Ovary (tissue), 9 donors: ENCODE data around the gene KCNQ5. TPM values are rescaled to one million over a fixed set of nuclear protein-coding genes. Genes with fewer than 3 reads are reported as not detected.

Source experiments
- DNase-seq, 5 donors: peaks; one replicate each; pipeline ENCODE4 v3.0.0-alpha.2; 2019 to 2020
- H3K27ac ChIP-seq, 2 donors: fragments of 200-600 bp; one replicate each; pipeline versions ENCODE4 v1.5.1 to v1.8.0; 2019 to 2022
- H3K27me3 ChIP-seq: fragments of 200-600 bp; one replicate; pipeline ENCODE4 v1.8.0; 2022
- H3K36me3 ChIP-seq: fragments of 200-600 bp; sonication (generic); one replicate; pipeline ENCODE4 v1.5.1; 2019
- H3K4me1 ChIP-seq: one replicate; pipeline ENCODE4 v1.8.1; 2013; ENCODE audit warnings: mild to moderate bottlenecking, moderate library complexity; ENCODE audit not compliant: insufficient read depth
- H3K4me3 ChIP-seq: fragments of 200-600 bp; sonication (generic); one replicate; pipeline ENCODE4 v1.5.1; 2017
- H3K9me3 ChIP-seq, 2 donors: fragments of 200-600 bp in 1 of 2; sonication (generic) in 1 of 2; one replicate each; pipeline versions ENCODE4 v1.5.1 to v1.8.1; 2013 to 2019; ENCODE audit warnings: mild to moderate bottlenecking in 1 of 2, moderate library complexity in 1 of 2
- EP300 ChIP-seq: sonication (generic); formaldehyde crosslinking; IDR thresholded peaks from one replicate; pipeline ENCODE4 v1.6.1; 2017; ENCODE audit warnings: antibody characterized with exemption
- POLR2A ChIP-seq: fragments of 450-650 bp; IDR thresholded peaks from one replicate; pipeline ENCODE4 v1.6.1; 2017; ENCODE audit warnings: antibody characterized with exemption, mild to moderate bottlenecking, moderate library complexity
- WGBS, 3 donors: extraction: QIAGEN DNeasy Blood & Tissue Kit in 1 of 3; methylation state at CpG; one replicate each; pipeline versions ENCODE4 v1.1.5 to v1.1.7; 2013 to 2017; 5-methylcytosine and 5-hydroxymethylcytosine counted together
- intact Hi-C, 4 donors: fragments of 100-400 bp; cut with DNase I; formaldehyde crosslinking; loops; one replicate each; pipeline versions ENCODE4 v1.11.0 to v1.15.1; 2022 to 2023
- polyA plus RNA-seq, 2 donors: library from polyadenylated mRNA; stranded (reverse); fragments of 200-250 nt in 1 of 2; fragments of 350-450 nt in 1 of 2; fragmentation: Illumina TruSeq in 1 of 2; extraction: RNeasy Lipid Tissue Mini Kit (QIAGEN cat#74804) in 1 of 2; gene quantifications; one replicate each; pipeline ENCODE4 v1.2.3, GENCODE V29; 2013 to 2014
- total RNA-seq, 7 donors: library from RNA; depleted of rRNA in 2 of 7; stranded (reverse); fragments of >200 nt in 2 of 7; fragmentation: NEBNext Ultra II Directional in 3 of 7; extraction: Animal tissue kit (Norgen Biotek cat#: 25700) in 3 of 7; gene quantifications; one replicate each; pipeline versions ENCODE4 v1.1.0 to v1.2.4, GENCODE V29; 2016 to 2023
- TF ChIP-seq, protein P1 (sequence below), 3 donors: fragments of 450-650 bp in 2 of 3; fragments of 200-600 bp in 1 of 3; IDR thresholded peaks; one replicate each; pipeline versions ENCODE4 v1.5.1 to v1.8.0; 2016 to 2022; ENCODE audit warnings: antibody characterized with exemption in 3 of 3, mild to moderate bottlenecking in 1 of 3
- donor health status: DM: no; HTN: no; CAD: no; lungs with moderate emphysema.
- donor health status: DM: no; HTN: no; CAD: no.
- donor health status: Bipolar disorder and iron deficiency.
- donor health status: DM: yes; HTN: yes; CAD: no.
- donor health status: DM: no; HTN: no; CAD: no.
- donor health status: DM: yes; HTN: yes; CAD: no.

The KCNQ5 gene
- total and polyA plus RNA-seq, 9 donors, result 0.02 to 0.80 (median 0.15) TPM; not detected in 2

DNA sequence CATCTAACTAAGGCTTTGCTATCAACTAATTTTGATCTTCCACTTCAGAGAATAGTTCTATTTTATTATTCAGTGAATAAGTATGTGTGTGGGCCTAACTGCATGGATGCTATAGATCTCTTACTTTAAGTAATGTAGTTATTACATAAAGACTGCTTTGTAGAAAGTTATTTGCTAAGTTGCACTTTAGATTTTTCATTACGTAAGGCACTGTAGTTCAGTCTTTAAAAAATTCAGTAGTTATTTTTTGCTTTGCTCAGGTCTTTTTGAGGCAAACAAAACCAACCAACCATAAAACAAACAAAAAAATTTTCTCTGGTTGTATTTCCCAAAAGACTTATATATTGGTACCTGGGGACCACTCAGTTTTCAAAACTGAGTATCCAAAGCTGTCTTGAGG lies 53.0 kb downstream of the KCNQ5 start:
- WGBS, 3 donors, result 70 to 92% (median 87%) methylated on average over 1 of the region's 1 CpG

DNA sequence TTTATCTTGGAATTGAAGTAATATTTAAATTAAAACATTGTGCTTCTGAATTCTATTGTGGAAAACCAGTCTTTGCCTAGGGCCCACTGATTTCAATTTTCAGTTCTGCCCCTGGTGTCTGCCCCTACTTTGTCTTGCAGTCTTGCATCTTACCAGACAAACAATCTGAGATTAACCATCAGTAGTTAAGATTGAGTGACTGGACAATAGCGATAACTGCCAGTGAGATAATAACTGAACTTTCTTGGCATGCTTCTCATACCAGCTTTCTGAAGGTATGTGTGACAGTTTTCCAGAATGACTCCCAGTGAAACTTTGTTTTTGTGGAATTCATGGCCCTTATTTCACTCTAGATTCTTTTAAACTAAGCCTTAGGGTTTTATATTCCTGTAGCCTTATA lies 53.5 kb downstream of the KCNQ5 start:
- no peaks in the 10 kb centered on the region for H3K36me3 ChIP-seq
- intact Hi-C loops, result no loop called here
- H3K9me3 ChIP-seq, result no peaks in the 10 kb centered on the region
- 59 to 74% (median 72%) methylated on average over 1 of the region's 1 CpG for WGBS, 3 donors
- H3K4me3 ChIP-seq, result no peak overlapping the region
- no peak overlapping the region for H3K27ac ChIP-seq
- TF ChIP-seq POLR2A, result no peak
- TF ChIP-seq EP300, result no peak
- TF ChIP-seq, protein P1, sequence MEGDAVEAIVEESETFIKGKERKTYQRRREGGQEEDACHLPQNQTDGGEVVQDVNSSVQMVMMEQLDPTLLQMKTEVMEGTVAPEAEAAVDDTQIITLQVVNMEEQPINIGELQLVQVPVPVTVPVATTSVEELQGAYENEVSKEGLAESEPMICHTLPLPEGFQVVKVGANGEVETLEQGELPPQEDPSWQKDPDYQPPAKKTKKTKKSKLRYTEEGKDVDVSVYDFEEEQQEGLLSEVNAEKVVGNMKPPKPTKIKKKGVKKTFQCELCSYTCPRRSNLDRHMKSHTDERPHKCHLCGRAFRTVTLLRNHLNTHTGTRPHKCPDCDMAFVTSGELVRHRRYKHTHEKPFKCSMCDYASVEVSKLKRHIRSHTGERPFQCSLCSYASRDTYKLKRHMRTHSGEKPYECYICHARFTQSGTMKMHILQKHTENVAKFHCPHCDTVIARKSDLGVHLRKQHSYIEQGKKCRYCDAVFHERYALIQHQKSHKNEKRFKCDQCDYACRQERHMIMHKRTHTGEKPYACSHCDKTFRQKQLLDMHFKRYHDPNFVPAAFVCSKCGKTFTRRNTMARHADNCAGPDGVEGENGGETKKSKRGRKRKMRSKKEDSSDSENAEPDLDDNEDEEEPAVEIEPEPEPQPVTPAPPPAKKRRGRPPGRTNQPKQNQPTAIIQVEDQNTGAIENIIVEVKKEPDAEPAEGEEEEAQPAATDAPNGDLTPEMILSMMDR (IDR thresholded peaks at IDR 0.05), result no peak
- DNase-seq, result no peak
- no peaks in the 10 kb centered on the region for H3K4me1 ChIP-seq
- no peaks in the 10 kb centered on the region for H3K27me3 ChIP-seq

More for the DNA sequence above, 53.0 kb downstream of the KCNQ5 start:
- no peaks in the 10 kb centered on the region for H3K9me3 ChIP-seq
- no peak overlapping the region for H3K27ac ChIP-seq
- intact Hi-C loops, result no loop called here
- H3K36me3 ChIP-seq, result no peaks in the 10 kb centered on the region
- no peaks in the 10 kb centered on the region for H3K27me3 ChIP-seq
- no peak for TF ChIP-seq POLR2A
- TF ChIP-seq EP300, result no peak
- TF ChIP-seq, protein P1 (IDR thresholded peaks at IDR 0.05), result no peak
- no peaks in the 10 kb centered on the region for H3K4me1 ChIP-seq
- H3K4me3 ChIP-seq, result no peak overlapping the region
- DNase-seq, result no peak

DNA sequence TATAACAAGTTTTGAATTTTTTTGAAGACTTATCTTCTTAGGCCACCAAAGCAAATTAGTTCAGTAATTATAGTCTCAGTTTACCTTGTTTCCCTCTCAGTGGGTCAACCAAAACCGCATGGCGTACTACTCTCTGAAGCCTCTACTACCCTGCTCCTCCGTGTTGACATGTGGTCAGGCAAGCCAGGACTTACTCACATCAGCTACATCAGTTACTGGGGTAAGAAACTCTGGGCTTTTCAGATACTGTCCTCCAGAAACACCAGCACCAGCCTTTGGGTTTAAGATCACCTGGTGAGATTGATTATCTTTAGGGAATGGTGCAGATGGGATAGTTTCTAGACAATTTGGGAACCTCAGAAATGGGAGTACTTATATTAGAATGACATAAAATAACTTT lies 55.1 kb downstream of the KCNQ5 start:
- TF ChIP-seq EP300 (no peak), POLR2A (no peak)
- TF ChIP-seq, protein P1 (IDR thresholded peaks at IDR 0.05), result no peak
- Histone ChIP-seq H3K27me3 (no peaks in the 10 kb centered on the region), H3K4me1 (no peaks in the 10 kb centered on the region), H3K27ac (no peak overlapping the region), H3K9me3 (no peaks in the 10 kb centered on the region), H3K4me3 (no peak overlapping the region), H3K36me3 (no peaks in the 10 kb centered on the region)
- 81 to 86% (median 85%) methylated on average over 3 of the region's 3 CpGs for WGBS, 3 donors
- intact Hi-C loops, result no loop called here
- DNase-seq, result no peak

DNA sequence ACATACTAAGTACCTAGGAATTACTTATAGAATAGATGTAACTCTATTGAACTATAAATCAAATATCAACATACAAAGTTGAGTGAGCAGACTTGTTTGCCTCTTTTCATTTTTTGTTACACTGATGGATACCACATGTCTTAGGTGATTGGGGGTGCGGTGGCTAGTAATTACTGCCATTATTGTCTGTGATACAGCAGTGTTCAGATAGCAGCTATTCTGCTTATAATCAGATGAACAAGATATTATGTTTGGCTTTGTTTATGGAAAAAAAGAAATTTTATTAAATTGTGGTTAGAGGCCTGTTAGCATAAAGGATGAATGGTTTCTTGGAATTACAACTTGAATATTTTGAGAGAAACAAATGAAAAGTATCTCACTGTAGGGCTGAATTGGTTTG lies 55.9 kb downstream of the KCNQ5 start:
- Histone ChIP-seq H3K4me3 (no peak overlapping the region), H3K27me3 (no peaks in the 10 kb centered on the region), H3K9me3 (no peaks in the 10 kb centered on the region), H3K27ac (no peak overlapping the region), H3K4me1 (no peaks in the 10 kb centered on the region), H3K36me3 (no peaks in the 10 kb centered on the region)
- DNase-seq, result no peak
- intact Hi-C loops, result no loop called here
- TF ChIP-seq EP300 (no peak), POLR2A (no peak)
- TF ChIP-seq, protein P1 (IDR thresholded peaks at IDR 0.05), result no peak
- WGBS, 3 donors, result 74 to 87% (median 77%) methylated on average over 1 of the region's 1 CpG
